GM10266 (cell line): Measurements from ENCODE around the gene MGAT1.
"Not testable (repeated sequence)": the region's sequence is repeated elsewhere in the genome, so short reads cannot be mapped to it uniquely, and the experiment has no call there.

Experiments used
- DNase-seq: peaks from one replicate; pipeline ENCODE4 v3.0.0; 2012; ENCODE audit errors: extremely low spot score
- TF ChIP-seq, protein P1 (sequence below): IDR thresholded peaks from 2 replicates; pipeline ENCODE4 v1.5.1; 2012; ENCODE audit warnings: mild to moderate bottlenecking, low read depth; ENCODE audit not compliant: control insufficient read depth, insufficient read depth; ENCODE audit errors: missing control alignments

Gene MGAT1

DNA sequence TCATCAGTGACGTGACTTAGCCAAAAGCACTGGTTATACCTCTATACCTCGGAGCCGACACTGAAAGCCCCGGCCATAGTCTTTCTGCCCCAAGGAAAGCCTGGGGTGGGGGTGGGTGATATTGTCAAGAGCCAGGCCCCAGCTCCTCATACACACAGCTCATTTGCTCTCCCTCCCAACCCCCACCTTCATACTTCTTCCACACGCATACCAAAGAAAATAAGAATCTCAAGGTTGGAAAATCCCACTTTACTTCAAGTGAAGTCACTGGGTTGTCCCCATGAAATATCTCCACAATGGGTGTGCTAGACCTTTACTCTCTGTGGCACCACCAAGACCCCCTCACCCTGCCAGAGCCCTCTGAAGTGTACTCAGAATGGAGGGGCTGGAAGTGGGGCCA, 27.1 kb upstream of the MGAT1 start:
- TF ChIP-seq, protein P1, sequence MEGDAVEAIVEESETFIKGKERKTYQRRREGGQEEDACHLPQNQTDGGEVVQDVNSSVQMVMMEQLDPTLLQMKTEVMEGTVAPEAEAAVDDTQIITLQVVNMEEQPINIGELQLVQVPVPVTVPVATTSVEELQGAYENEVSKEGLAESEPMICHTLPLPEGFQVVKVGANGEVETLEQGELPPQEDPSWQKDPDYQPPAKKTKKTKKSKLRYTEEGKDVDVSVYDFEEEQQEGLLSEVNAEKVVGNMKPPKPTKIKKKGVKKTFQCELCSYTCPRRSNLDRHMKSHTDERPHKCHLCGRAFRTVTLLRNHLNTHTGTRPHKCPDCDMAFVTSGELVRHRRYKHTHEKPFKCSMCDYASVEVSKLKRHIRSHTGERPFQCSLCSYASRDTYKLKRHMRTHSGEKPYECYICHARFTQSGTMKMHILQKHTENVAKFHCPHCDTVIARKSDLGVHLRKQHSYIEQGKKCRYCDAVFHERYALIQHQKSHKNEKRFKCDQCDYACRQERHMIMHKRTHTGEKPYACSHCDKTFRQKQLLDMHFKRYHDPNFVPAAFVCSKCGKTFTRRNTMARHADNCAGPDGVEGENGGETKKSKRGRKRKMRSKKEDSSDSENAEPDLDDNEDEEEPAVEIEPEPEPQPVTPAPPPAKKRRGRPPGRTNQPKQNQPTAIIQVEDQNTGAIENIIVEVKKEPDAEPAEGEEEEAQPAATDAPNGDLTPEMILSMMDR = no peak
- no peak for DNase-seq

DNA sequence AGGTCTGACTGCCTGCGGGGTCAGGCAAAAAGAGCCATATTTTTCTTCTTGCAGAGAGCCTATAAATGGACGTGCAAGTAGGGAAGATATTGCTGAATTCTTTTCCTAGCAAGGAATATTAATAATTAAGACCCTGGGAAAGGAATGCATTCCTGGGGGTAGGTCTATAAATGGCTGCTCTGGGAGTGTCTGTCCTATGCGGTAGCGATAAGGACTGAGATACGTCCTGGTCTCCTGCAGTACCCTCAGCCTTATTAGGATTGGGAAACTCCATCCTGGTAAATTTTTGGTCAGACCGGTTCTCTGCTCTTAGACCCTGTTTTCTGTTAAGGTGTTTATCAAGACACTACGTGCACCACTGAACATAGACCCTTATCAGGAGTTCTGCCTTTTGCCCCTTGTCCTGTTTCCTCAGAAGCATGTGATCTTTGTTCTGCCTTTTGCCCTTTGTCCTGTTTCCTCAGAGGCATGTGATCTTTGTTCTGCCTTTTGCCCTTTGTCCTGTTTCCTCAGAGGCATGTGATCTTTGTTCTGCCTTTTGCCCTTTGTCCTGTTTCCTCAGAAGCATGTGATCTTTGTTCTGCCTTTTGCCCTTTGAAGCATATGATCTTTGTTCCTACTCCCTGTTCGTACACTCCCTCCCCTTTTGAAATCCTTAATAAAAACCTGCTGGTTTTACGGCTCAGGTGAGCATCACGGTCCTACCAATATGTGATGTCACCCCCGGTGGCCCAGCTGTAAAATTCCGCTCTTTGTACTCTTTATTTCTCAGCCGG, 26.3 kb upstream of the MGAT1 start:
- not testable (repeated sequence) for DNase-seq

DNA sequence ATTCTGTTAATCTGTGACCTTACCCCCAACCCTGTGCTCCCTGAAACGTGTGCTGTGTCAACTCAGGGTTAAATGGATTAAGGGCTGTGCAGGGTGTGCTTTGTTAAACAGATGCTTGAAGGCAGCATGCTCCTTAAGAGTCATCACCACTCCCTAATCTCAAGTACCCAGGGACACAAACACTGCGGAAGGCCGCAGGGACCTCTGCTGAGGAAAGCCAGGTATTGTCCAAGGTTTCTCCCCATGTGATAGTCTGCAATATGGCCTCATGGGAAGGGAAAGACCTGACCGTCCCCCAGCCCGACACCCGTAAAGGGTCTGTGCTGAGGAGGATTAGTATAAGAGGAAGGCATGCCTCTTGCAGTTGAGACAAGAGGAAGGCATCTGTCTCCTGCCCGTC, 24.8 kb upstream of the MGAT1 start:
- DNase-seq = not testable (repeated sequence)

DNA sequence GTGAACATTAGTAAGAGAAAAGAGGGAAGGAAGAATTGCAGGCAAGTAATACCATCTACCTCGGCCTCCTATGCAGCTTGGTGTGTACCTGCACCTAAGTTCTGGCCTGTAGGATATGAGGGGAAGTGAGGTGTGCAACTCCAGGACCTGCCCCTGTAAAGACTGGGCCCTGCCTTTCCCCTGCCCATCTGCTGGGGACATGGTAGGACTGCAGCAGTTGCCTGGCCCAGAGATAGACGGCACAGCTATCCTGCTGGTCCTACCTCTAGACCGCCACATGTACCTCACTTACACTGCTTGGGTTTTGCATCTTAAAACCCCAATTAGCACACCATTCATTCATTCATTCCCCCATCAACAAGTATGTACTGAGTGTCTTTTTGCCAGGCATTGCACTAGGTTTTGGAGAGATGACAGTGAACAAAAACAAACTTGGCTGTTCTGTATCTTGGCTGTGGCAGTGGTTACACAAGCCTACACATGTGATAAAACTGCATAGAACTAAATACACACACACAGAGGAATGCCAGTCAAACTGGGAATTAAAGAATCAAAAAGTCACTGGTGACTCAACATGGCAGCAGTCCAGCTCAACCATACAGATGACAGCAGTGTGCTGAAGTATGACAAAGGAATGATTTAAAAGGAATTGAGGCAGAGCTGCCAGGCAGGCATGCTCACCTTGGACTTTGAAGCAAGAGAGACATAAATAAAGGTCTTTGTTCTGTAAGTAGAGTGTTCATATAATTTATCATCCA, 23.3 kb upstream of the MGAT1 start:
- DNase-seq = no peak
- TF ChIP-seq, protein P1 = no peak

DNA sequence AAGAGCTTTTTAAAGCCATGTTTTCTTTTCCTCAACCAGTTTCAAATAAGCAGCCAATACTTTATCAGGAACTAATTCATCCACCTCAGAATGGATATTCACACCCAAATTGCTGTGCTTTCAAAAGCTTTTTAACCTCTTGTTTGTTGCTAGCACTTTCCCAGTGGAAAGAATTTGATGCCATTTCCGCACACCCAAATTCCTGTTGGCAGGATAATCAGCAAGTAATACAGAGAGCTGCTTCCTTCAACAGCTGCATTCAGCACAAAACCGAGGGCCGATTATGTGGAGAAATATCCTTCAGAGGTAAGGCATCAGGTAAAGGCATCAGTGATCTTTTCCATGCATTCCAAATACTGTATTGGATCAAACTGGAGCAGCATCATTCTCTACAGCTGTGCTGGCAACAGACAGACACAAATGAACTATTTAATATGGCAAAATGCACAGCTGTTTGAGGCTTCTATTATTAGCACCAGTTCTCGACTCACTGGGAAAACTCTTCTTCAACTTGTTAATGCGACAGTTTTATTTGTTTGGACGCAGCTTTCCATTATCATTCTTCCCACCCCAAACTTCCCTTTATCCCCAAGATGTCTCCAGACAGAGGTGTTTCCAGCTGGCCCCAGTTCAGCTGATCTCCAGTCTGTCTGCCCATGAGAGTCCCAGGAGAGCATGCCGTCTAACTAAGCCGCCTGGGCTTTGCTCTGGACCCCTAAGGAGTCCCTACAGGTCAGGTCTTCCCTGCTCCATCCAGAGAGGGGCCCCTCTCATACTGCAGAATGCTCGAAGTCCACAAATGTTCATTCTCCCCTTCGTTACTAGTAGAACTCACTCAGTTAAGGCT, 22.2 kb upstream of the MGAT1 start:
- no peak for DNase-seq
- TF ChIP-seq, protein P1 = no peak

DNA sequence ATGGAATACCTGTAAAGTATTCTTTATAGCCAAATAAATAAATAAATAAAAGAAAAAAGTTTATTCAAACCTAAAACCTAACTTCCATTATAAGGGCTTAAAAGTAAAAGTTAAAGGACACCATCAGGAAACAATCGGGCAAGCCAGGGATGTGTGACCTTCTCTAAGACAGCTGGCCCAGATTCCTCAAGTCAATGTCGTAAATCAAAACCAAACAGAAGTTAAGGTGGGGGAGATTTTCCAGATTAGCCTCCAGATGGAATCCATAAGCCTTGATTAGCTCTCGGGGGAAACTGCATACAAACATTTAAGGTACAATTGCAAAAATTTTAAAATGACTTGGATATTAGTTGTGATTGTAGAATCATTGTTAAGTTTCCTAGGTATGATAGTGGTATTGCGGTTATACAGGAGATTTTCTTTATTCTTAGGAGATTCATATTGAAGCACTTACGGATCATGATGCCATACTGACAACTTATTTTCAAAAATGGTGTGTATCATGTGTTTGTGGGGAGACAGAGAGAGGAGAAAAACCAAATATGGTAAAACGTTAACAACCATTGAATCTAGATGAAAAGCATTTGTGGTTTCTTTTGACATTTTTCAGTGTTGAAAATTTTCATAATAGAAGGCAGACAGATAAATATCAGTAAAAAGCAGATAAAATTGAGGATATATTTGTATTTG, 21.5 kb upstream of the MGAT1 start:
- TF ChIP-seq, protein P1 = no peak
- DNase-seq = no peak

DNA sequence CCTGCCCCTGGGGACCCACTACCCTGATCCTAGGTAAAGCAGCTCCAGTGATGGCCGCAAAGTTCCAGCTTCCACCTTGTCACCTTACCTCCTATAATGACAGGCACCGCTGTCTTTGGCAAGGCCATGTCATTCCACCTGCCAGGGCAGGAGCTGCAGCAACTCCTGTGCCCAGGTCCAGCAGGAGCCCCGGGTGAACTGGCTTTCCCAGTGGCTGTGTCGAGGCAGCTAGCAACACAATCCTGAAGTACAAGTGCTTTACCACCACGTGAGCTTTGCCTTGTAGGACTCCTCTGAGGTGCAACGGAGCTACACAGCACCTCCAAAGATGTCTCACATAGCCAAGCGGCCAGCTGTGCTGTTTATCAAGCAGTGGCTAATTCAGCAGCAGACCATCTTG, 20.7 kb upstream of the MGAT1 start:
- DNase-seq = no peak
- TF ChIP-seq, protein P1 = no peak
